Tibial nerve (tissue), 4 donors: ENCODE results near the gene CRYBA2. TPM values are rescaled to one million over a fixed set of nuclear protein-coding genes. Genes with fewer than 3 reads are reported as not detected.

Experiments used
- DNase-seq, 2 donors: peaks; one replicate each; pipeline ENCODE4 v3.0.0-alpha.2; 2019; ENCODE audit warnings: low spot score in 2 of 2
- H3K27ac ChIP-seq, 4 donors: fragments of 200-600 bp; sonication (generic) in 3 of 4; one replicate each; pipeline ENCODE4 v1.5.1; 2017 to 2019; ENCODE audit warnings: mild to moderate bottlenecking in 1 of 4
- H3K27me3 ChIP-seq, 2 donors: fragments of 200-600 bp; sonication (generic) in 1 of 2; one replicate each; pipeline versions ENCODE4 v1.5.1 to v1.6.0; 2017 to 2019
- H3K36me3 ChIP-seq, 3 donors: fragments of 200-600 bp; sonication (generic); one replicate each; pipeline ENCODE4 v1.5.1; 2018 to 2019
- H3K4me1 ChIP-seq, 4 donors: fragments of 200-600 bp; sonication (generic) in 3 of 4; one replicate each; pipeline ENCODE4 v1.5.1; 2017 to 2019
- H3K4me3 ChIP-seq, 4 donors: fragments of 200-600 bp; sonication (generic) in 3 of 4; one replicate each; pipeline ENCODE4 v1.5.1; 2017 to 2019; ENCODE audit warnings: mild to moderate bottlenecking in 1 of 4, moderate library complexity in 1 of 4
- H3K9me3 ChIP-seq, 4 donors: fragments of 200-600 bp; sonication (generic) in 3 of 4; one replicate each; pipeline ENCODE4 v1.5.1; 2017 to 2019
- EP300 ChIP-seq, 2 donors: sonication (generic); formaldehyde crosslinking; IDR thresholded peaks; one replicate each; pipeline ENCODE4 v1.6.1; 2017; ENCODE audit warnings: antibody characterized with exemption in 2 of 2, mild to moderate bottlenecking in 1 of 2
- POLR2A ChIP-seq, 2 donors: fragments of 450-650 bp; IDR thresholded peaks; one replicate each; pipeline ENCODE4 v1.6.1; 2017; ENCODE audit warnings: antibody characterized with exemption in 2 of 2, mild to moderate bottlenecking in 2 of 2, moderate library complexity in 2 of 2
- WGBS, 2 donors: methylation state at CpG; one replicate each; pipeline ENCODE4 v1.1.5; 2018; 5-methylcytosine and 5-hydroxymethylcytosine counted together
- small RNA-seq: library from RNA; depleted of rRNA; stranded (forward); fragments of <200 nt; gene quantifications from one replicate; pipeline ENCODE3, GENCODE V24; 2016
- total RNA-seq, 4 donors: library from RNA; depleted of rRNA; stranded (reverse); fragments of >200 nt; gene quantifications; one replicate each; pipeline ENCODE4 v1.1.0, GENCODE V29; 2016
- TF ChIP-seq, protein P1 (sequence below), 5 experiments: fragments of 200-600 bp in 3 of 5; fragments of 450-650 bp in 2 of 5; sonication (generic) in 3 of 5; IDR thresholded peaks; one replicate each; pipeline ENCODE4 v1.5.1; 2016 to 2019; ENCODE audit warnings: antibody characterized with exemption in 5 of 5, mild to moderate bottlenecking in 3 of 5, moderate library complexity in 2 of 5

The CRYBA2 gene
- total RNA-seq, 4 donors from 2014 or later = not detected

DNA sequence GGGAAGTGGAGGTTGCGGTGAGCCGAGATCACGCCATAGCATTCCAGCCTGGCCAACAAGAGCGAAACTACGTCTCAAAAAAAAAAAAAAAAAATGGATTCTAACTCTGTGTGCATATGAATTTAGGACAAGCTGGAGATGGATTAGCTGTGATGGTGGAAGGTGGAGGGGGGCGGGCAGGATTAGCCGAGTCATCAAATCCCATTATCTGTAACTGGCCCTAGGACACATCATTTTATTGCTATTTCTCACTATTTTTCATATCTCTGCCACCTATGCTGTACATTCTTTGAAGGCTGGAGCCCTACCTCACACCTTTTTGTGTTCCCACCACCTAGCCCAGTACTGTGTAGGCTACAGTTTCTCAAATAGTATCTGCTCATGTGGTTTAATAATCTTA lies 41.1 kb downstream of the CRYBA2 start:
- WGBS, 2 donors = 93 to 96% methylated on average over 7 of the region's 7 CpGs
- peaks cover 0 to 53% of the 10 kb centered on the region in 2 donors for H3K27me3 ChIP-seq
- DNase-seq = no peak
- H3K4me1 ChIP-seq = no peaks in the 10 kb centered on the region
- no peak overlapping the region for H3K4me3 ChIP-seq
- TF ChIP-seq EP300 (IDR thresholded peaks at IDR 0.05) (no peak), POLR2A (IDR thresholded peaks at IDR 0.05) (no peak)
- TF ChIP-seq, protein P1, sequence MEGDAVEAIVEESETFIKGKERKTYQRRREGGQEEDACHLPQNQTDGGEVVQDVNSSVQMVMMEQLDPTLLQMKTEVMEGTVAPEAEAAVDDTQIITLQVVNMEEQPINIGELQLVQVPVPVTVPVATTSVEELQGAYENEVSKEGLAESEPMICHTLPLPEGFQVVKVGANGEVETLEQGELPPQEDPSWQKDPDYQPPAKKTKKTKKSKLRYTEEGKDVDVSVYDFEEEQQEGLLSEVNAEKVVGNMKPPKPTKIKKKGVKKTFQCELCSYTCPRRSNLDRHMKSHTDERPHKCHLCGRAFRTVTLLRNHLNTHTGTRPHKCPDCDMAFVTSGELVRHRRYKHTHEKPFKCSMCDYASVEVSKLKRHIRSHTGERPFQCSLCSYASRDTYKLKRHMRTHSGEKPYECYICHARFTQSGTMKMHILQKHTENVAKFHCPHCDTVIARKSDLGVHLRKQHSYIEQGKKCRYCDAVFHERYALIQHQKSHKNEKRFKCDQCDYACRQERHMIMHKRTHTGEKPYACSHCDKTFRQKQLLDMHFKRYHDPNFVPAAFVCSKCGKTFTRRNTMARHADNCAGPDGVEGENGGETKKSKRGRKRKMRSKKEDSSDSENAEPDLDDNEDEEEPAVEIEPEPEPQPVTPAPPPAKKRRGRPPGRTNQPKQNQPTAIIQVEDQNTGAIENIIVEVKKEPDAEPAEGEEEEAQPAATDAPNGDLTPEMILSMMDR (IDR thresholded peaks at IDR 0.05) = no peak
- H3K27ac ChIP-seq = no peak overlapping the region
- H3K9me3 ChIP-seq = peaks cover 0 to 3% (median 0%) of the 10 kb centered on the region in 4 donors
- H3K36me3 ChIP-seq = no peaks in the 10 kb centered on the region

DNA sequence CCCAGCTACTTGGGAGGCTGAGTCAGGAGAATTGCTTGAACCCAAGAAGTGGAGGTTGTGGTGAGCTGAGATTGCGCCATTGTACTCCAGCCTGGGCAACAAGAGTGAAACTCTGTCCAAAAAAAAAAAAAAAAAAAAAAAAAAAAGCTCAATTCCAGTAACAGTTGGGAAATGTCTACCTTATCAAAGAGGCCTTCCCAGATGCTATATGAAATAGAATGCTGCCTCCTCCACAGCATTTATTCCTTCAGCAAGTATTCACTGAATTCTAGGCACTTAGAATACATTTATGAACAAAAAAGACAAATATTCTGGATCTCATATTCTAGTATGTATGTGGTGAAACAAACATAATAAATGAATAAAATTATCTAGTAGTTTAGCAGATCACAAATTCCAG lies 46.6 kb downstream of the CRYBA2 start:
- H3K4me3 ChIP-seq = no peak overlapping the region
- peaks cover 0 to 27% of the 10 kb centered on the region in 2 donors for H3K27me3 ChIP-seq
- no peaks in the 10 kb centered on the region for H3K9me3 ChIP-seq
- WGBS, 2 donors = 83 to 100% methylated on average over 1 of the region's 1 CpG
- H3K4me1 ChIP-seq = no peaks in the 10 kb centered on the region
- no peak for DNase-seq
- TF ChIP-seq EP300 (IDR thresholded peaks at IDR 0.05) (no peak), POLR2A (IDR thresholded peaks at IDR 0.05) (no peak)
- TF ChIP-seq, protein P1 (IDR thresholded peaks at IDR 0.05) = no peak
- H3K36me3 ChIP-seq = no peaks in the 10 kb centered on the region
- no peak overlapping the region for H3K27ac ChIP-seq

DNA sequence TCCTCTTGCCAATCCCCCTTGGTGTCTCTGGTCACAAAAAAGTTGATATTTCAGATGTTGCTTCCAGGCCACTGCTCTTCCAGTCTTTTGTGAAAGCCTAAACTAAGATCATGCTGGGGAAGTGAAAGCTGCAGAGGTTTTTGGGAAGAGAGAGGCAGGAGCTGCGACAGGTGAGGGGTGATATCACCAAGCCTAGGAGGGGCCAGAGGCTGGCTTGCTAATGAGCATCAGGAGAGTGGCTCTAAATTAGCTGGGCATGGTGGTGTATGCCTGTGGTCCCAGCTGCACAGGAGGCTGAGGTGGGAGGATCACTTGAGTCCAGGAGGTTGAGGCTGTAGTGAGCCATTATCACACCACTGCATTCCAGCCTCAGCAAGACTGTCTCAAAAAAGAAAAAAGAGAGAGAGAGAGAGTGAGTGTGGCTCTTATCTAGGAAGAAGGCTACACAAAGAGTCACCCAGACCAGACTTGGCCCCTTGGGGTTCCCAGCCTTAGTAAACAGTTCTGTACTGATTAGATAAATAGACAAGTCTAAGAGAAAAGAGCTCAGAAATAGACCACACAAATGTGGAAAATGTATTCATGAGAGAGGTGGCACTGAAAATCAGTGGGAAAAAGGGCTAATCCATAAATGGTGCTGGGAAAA lies 48.3 kb downstream of the CRYBA2 start:
- DNase-seq = no peak
- Histone ChIP-seq H3K27ac (no peak overlapping the region), H3K4me3 (no peak overlapping the region), H3K9me3 (no peaks in the 10 kb centered on the region), H3K4me1 (no peaks in the 10 kb centered on the region), H3K36me3 (no peaks in the 10 kb centered on the region), H3K27me3 (peaks cover 0 to 34% of the 10 kb centered on the region in 2 donors)
- 70 to 74% methylated on average over 1 of the region's 1 CpG for WGBS, 2 donors
- TF ChIP-seq, protein P1 (IDR thresholded peaks at IDR 0.05) = no peak
- TF ChIP-seq EP300 (IDR thresholded peaks at IDR 0.05) (no peak), POLR2A (IDR thresholded peaks at IDR 0.05) (no peak)

Small RNA genes lying within 50 kb of the gene (small RNA-seq; reads per million reads assigned to genes)
- 5.7 reads per million, percentile 85 among the genes with 10 or more reads in this experiment for gene MIR375

Other genes starting within 250 kb of the CRYBA2 start
- 10 to 100 TPM; 57.6 to 92.4 (median 78.9) TPM for gene CYP27A1, start 211.3 kb downstream of the CRYBA2 start, total RNA-seq
- not detected for gene PRKAG3, start 161.6 kb downstream of the CRYBA2 start, total RNA-seq
- gene WNT6, start 133.6 kb downstream of the CRYBA2 start, total RNA-seq = 10 to 100 TPM; 26.1 to 81.5 (median 48.2) TPM
- gene WNT10A, start 112.6 kb downstream of the CRYBA2 start, total RNA-seq = 1 to 10 TPM in 1 of 4 donors, under 1 TPM in 2, not detected in 1; 0.21 to 1.3 (median 0.39) TPM
- not detected for gene CDK5R2, start 33.8 kb downstream of the CRYBA2 start, total RNA-seq
- not detected for gene FEV, start 8.2 kb downstream of the CRYBA2 start, total RNA-seq
- gene CFAP65, start 48.1 kb upstream of the CRYBA2 start, total RNA-seq = not detected
- gene IHH, start 67.5 kb upstream of the CRYBA2 start, total RNA-seq = under 1 TPM in 1 of 4 donors, not detected in 3; 0.63 TPM
- gene NHEJ1, start 167.4 kb upstream of the CRYBA2 start, total RNA-seq = 10 to 100 TPM; 12.9 to 27.4 (median 17.6) TPM
- under 1 TPM in 3 of 4 donors, not detected in 1; 0.21 to 0.98 (median 0.30) TPM for gene SLC23A3, start 176.6 kb upstream of the CRYBA2 start, total RNA-seq
- 10 to 100 TPM; 38.8 to 51.3 (median 49.4) TPM for gene CNPPD1, start 183.5 kb upstream of the CRYBA2 start, total RNA-seq
- 10 to 100 TPM; 45.8 to 59.4 (median 54.3) TPM for gene RETREG2, start 184.9 kb upstream of the CRYBA2 start, total RNA-seq
- 10 to 100 TPM; 30.3 to 58.8 (median 50.5) TPM for gene ZFAND2B, start 213.4 kb upstream of the CRYBA2 start, total RNA-seq
- 10 to 100 TPM; 22.7 to 43.2 (median 36.1) TPM for gene ABCB6, start 225.5 kb upstream of the CRYBA2 start, total RNA-seq
- 10 to 100 TPM; 23.4 to 40.0 (median 30.5) TPM for gene ATG9A, start 236.2 kb upstream of the CRYBA2 start, total RNA-seq
- 100 to 1,000 TPM in 2 of 4 donors, 10 to 100 TPM in 2; 84.5 to 106 (median 97.6) TPM for gene ANKZF1, start 236.4 kb upstream of the CRYBA2 start, total RNA-seq